HG03108 (cell line): ENCODE data around the gene FAM107A.
"Not testable (repeated sequence)": the region's sequence is repeated elsewhere in the genome, so short reads cannot be mapped to it uniquely, and the experiment has no call there.

Source experiments
- ATAC-seq: cut with Tn5 transposase; IDR thresholded peaks from one replicate; pipeline ENCODE4 v1.9.1; 2021; ENCODE audit warnings: moderate library complexity; ENCODE audit not compliant: unreplicated experiment

Gene FAM107A

DNA sequence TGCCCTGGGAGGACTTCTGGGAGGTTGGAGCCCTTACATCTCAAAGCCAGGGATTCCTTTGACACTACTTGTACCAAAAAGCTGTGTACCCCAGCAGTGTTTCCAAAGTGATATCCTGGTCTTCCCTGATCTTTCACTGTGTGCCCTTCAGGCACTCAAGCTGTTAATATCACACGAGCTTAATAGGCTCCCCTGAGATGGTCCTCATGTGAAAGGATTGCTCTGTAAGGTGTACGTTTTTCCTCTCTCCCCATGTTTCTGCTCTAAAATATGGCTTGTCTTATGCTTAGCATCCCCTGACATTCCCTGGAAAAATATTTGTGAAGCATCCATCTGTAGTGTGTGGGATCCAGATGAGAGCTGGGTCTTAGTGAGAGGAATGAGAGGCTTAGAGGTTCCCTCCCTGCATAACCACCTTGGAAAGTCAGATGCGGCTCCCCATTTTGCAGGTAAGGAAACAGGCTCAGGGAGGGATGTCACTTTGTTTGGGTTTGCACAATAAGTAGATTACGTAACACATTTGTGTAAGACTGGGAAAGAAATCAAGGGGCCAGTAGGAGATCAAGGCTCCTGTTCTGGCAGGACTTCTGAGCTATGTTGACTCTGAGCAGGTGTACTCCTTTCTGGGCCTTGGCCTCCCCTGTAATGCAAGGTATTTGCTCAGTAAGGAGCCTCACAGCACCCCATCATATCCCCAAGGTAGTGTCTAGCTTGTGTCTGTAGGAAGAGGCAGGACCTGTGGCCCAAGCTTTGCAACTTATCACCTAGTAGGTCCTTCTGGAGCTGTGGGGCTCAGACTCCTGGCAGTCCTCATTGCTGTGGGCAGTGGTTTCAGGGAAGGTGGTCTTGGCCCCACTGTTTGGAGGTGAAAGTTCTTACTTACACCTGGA is 39.5 kb downstream of the FAM107A start:
- no peak for ATAC-seq

DNA sequence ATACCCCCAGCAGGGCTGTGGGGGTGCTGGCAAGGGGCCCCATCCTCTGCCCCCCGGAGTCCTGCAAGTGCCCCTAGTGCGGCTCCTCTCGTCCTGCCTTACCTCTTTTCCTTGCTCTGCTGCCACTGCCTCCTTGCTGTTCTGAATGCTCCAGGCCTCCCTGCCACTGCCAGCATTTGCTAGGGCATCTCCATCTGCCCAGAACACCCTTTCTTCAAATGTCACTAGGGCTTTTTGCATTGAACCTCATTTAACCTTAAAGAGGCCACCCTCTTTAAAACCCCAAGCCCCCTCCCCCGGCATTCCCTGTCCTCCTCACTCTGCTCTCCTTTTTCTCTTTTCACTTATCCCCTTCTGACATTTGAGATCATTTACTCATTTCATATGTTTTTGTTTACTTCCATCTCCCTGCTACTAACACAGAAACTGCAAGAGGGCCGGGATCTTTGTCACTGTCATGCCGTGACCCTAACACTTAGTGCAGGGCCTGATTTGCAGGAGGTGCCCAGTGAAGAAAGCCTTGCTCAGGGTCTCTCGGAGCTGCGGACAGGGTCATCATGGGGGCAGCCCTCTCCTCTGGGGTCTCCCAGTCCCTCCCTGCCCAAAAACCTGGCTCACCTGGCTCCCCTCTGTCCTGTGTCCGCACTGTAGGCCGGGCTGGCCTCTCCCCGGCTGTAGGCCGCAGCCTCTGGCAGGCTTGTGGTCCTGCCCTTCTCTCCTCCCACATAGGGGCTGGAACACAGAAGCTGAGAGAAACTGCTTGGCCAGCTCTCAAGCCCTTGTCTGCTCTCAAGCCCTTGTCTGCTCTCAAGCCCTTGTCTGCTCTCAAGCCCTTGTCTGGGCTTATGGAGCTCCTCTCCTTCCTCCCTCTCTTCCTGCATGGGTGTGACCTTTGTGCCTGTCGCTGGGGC is 40.4 kb downstream of the FAM107A start, which contains the start of gene ACOX2:
Gene ACOX2, minus strand, starts transcription at position 690 of the 911 bp plus-strand sequence. CDS start 2,084 bp downstream, outside the sequence.
- no peak for ATAC-seq

GRCh38 chr3:58535531-58536500 is 41.4 kb downstream of the FAM107A start:
- no peak for ATAC-seq

DNA sequence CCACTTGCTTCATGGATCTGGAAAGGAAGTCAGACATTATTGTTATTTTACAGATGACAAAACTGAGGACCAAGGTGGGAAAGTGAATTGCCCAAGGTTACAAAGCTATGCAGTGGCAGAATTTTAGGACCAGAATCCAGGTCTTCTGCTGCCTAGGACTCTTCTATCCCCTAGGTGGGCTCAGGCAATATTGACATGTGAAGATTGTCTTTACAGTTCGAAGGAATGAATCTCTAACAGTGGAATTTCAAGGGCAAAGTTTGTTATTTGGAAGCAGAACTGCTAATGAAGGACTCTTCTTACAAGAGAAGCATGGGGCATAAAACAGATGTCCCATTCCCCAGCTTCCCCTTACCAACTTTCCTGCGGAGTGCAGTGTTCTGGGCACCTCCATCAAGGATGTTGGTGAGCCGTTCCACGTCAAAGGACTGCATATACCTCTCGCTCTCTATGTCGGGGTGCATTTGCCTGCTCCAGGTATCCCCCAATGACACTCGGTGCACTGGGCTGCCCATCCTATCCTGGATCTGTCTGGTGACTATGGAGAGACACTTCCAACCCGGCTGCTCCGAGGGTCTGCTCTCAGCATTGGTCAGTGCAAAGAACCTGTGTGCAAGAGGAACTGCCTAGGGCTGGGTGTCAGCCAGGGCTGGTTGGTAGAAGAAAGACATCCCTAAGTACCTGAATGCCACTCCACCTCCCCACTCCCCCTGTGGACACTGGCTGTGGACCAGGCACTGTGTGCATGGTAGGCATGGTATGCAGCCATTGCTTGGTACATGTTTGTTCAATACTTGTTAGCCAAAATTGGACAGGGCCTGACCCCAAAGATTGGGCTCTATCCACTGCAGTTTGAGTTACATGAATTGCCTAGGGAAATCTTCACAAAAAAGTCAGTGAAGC is 42.3 kb downstream of the FAM107A start:
- no peak for ATAC-seq

- peak; percentile 87 for ATAC-seq
Measured at GRCh38 chr3:58532794-58533220, 44.4 kb downstream of the FAM107A start.

DNA sequence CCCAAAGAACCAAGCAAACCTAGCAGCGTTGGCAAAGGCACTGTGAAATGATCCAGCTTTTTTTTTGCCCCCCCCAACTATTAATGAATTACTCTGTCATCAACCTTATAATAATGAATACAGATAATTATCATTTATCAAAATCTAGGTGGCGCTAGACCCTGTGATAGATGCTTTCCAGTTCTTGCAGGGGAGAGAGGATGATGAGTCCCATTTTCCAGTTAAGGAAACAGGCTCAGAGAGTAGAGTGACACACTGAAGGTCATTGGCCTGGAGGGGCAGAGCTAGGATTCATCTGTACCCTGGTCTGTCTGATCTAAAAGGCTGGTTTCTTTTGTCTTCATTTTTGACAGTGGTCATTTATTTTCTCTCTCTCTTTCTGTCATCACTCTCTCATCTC is 45.2 kb downstream of the FAM107A start:
- ATAC-seq = no peak

GRCh38 chr3:58531555-58531954 is 45.6 kb downstream of the FAM107A start:
- ATAC-seq = no peak

- ATAC-seq = no peak
Measured at GRCh38 chr3:58530354-58530865, 46.8 kb downstream of the FAM107A start.

DNA sequence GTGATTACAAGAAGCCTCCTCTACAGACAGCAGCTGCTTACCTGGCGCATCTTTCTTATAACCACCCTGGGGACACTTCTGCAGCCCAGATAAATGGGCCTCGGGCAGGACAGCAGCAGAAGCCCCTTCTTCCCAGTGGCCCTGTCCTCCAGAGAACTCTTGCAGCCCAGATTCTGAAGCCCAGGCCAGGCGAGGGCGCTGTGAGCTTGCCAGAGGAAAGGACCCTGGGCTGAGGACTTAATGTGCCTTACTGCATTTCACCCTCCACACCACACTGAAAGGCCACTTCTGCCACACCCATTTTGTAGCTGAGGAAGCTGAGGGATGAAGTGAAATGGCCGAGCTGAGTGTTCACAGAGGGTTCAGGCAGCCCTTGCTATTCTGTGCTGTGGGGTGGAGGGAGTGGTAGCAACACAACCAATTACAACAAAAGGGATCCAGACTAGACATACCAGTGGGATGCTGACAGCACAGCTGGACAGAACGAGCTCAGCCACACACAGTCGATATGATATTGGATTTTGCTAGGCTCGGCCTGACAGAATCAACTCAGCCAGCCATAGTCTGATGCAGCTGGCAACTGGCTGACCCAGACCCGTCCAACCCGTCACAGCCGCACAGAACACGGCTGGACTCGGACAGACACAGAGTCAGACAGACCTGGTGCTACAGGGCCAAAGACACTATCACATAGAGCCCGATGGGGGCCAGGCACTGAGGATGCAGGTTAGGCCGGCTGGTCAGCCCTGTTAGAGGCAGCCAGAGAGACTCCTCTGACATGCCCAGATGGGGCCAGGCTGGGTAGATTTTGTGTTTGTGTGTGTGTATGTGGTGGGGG is 47.5 kb downstream of the FAM107A start:
- ATAC-seq = no peak

DNA sequence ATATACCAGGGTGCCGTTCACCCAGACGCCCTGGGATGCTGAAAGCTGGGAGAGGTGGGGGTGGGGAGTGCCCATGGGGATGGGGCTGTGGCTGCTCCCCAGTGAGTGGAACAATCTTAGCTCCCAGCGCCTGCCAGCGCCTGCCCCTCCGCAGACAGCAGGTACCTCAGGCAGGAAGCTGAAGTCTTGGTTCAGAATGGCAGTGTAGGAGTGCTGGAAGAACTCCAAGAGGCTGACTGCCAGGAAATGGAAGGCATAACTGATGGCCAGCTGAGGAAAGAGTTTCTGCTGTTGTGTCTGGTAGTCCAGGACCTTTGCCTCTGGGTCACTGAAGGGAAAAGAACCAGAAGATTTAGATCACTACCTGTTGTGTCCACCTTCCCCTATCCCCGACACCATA is 48.6 kb downstream of the FAM107A start:
- ATAC-seq = no peak

DNA sequence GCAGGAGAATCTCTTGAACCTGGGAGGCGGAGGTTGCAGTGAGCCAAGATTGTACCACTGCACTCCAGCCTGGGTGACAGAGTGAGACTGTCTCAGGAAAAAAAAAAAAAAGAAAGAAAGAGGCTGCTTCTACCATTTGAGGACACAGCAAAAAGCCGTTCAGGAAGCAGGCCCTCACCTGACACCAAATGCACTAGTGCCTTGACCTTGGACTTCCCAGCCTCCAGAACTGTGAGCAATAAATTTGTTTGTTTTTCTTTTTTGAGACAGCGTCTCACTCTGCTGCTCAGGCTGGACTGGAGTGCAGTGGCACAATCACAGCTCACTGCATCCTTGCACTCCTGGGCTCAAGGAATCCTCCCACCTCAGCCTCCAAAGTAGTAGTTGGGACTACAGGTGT is 49.8 kb downstream of the FAM107A start:
- ATAC-seq = not testable (repeated sequence)

DNA sequence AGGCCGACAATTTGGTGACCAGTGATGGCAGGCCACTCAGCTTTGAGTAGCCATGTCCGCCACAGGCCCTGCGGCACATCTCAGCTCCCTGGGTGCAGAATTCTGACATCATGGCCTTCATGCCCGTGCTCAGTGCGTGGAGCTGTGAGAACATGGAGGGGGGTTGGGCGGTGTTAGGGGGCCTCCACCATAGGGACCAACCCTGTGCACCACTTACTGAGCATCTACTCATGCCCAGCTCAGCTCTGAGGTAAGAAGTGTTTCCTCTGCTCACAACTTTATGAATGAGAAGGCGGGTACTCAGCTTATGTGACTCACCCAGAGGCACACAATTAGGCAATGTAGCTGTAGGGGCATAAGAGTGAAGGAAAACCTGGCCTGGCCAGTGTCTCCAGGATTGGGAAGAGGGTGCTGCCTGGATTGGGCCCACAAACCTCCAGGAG is 50.7 kb downstream of the FAM107A start:
- ATAC-seq = no peak

DNA sequence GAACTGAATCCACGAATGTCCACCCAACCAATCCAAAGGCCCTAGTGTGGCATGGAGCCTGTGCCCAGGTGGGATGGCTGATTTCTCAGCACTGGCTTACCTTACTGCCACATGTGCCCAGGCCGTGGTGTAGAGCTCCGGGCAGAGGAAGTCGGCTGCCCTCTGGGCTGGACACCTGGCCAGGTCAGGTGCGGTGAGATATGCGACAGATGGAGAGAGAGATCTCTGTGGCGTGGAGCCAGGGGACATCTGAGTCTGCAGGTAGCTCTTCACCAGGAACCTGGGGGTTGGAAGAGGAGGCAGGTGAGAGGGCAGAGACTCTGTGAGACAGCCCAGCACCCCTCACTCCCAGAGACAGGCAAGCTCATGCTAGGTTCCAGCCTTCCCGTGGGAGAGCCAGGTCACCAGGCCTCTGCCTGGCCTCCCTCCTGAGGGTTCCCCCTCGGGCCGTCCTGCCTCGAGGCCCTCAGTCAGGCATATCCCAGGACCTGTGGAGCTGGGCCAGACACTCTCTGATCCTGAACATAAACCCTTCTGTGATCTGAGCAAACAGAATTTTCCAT is 52.8 kb downstream of the FAM107A start:
- ATAC-seq = no peak

DNA sequence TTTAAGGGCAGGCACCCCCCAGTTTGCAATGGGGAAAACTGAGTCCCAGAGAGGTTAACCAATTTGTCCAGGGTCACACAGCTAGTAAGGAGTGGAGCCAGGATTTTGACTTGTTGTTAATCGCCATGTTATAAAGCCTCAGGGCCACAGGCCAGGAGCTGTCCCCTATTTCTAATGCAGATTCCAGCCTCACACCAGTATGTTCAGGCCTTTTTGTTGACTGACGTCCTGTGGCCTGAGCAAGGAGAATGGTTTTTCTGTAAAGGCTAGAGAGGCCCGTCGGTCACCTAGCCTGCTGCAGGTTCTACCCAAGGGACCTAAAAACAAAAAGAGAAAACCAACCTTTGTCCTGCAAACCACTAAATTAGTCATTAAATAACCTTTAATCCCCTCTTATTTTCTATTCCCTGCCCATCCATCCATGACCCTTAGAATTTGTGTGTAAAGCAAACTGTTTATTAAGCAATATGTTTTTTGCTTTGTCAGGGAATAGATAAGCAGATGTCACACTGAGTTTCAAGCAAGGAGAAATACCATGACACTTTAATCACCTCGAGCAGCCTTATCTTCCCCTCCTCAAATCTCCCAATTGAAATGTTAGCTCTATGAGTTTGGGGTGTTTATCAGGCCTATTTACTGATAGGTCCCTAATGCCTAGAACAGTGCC is 54.3 kb downstream of the FAM107A start:
- ATAC-seq = no peak

- ATAC-seq = no peak
Measured at GRCh38 chr3:58521917-58522631, 55.1 kb downstream of the FAM107A start.

GRCh38 chr3:58521336-58521670 is 55.9 kb downstream of the FAM107A start:
- ATAC-seq = no peak
